HG03432 (cell line): ENCODE measurements around the gene TBX1.
A peak's percentile ranks its signal among the peaks of the same experiment; 100 is the strongest.
"Not testable (repeated sequence)": the region's sequence is repeated elsewhere in the genome, so short reads cannot be mapped to it uniquely, and the experiment has no call there.

Source experiments
- ATAC-seq: cut with Tn5 transposase; IDR thresholded peaks from one replicate; pipeline ENCODE4 v1.9.1; 2021; ENCODE audit warnings: mild to moderate bottlenecking, moderate library complexity; ENCODE audit not compliant: unreplicated experiment

TBX1 gene

DNA sequence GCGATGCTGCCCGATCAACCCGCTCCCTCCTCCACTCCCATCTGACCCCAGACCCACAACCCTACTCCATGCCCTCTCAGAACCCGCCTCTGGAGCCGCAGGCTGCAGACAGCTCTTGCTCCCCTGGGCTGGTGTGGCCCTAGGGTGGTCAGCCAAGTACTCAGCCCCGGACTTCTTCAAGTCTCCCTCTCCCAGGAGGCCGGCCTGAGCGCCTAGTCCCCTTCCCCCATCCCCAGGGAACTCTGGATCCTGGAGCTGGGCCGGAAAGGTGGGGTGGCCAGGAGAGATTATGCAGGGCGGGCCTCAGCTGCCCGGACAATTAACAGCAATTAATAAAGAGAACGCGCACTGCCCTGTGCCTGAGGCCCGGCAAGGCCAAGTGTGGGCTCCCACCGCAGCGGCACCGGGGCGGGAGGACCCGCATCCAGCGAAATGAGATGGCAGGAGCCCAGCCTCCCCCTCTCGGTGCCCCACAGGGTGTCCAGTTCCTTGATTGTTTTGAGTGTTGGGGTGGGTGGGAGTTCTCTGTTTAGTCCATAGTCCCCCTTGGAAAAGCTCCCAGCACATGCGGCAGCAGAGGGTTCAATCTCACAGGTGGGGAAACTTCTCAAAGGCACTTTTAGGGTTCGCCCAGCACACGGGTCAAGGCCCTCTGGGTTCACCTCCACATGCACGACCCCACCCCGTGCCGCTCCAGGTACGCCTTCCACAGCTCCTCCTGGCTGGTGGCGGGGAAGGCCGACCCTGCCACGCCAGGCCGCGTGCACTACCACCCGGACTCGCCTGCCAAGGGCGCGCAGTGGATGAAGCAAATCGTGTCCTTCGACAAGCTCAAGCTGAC is 3.1 kb downstream of the TBX1 start:
- no peak for ATAC-seq

DNA sequence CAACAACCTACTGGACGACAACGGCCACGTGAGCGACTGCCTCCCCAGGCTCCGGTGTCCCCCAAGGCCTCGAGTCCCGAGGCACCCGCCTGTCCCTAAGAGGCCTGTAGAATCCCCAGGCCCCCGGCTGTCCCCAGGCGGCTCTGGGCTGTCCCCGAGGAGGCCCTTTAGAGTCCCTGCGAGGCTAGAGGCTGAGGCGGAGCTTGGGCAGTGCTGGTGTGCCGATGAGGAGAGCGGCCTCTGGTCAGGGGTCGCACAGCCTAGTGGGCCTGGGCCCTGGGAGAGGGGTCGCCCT is 3.7 kb downstream of the TBX1 start:
- no peak for ATAC-seq

DNA sequence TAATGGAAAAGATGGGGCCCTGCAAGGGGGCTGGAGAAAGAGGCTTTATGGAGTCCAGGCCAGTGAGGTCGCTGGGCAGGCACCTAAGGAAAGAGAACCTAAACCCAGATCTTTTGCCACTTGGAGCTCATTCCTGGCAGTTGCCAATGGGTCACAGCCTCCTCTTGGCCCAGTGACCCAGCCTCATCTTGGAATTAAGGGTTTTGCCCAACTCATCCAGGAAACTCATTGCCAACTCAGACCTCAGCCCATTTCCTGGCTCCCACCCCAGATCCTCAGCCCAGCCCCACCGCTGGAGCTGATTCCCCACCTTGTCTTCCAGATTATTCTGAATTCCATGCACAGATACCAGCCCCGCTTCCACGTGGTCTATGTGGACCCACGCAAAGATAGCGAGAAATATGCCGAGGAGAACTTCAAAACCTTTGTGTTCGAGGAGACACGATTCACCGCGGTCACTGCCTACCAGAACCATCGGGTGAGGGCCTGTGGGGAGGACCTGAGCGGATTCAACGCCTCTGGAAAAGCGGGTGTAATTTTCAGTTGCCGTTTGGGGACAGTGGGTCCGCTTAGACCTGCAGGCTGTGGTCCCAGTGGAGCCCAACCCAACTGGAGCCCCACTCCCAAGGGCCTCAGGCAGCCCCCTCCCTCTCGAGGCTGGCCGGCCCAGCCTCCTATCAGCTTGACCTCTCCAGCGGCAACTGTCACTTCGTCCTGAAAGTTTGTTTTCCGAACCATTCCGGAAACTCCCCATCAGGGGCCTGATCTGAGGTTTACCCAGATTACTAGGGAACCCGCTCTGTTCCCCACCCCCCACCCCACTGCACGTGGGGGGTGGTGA is 4.3 kb downstream of the TBX1 start:
- ATAC-seq = no peak

DNA sequence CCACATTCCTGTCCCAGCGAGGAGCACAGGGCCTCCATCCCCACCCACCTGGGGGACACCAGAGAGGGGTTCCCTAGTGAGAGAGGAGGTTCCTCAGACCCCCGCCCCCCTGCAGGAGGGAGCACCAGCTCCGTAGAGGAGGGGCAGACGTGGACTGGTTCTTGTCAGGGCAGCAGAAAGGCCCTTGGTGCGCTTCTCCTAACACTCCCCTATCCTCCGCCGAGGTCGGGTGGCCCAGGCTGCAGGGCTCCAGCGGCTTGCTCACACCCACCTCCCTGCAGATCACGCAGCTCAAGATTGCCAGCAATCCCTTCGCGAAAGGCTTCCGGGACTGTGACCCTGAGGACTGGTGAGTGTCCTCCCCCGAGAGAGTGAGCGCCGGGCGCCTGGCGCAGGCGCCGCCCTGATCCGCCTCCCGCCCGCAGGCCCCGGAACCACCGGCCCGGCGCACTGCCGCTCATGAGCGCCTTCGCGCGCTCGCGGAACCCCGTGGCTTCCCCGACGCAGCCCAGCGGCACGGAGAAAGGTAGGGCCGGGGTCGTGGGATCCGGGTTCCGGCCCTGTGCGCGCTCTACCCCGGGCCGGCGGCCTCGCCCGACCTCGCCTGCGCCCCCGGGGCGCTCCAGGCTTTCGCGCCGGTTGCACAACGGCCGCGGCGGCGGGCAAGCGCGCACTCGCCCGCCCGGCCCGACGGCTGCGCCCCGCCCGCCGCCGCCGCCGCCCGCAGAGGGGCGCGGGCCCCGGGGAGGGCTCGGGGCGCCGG is 5.1 kb downstream of the TBX1 start:
- no peak for ATAC-seq

DNA sequence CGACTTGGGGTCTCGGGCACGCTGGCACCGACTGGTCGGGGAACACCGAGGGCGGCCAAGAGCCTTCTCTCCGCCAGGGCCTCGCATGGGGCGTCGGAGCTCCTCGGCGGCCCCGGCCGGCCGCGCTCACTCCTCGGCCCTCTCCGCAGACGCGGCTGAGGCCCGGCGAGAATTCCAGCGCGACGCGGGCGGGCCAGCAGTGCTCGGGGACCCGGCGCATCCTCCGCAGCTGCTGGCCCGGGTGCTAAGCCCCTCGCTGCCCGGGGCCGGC is 5.6 kb downstream of the TBX1 start:
- ATAC-seq = no peak

DNA sequence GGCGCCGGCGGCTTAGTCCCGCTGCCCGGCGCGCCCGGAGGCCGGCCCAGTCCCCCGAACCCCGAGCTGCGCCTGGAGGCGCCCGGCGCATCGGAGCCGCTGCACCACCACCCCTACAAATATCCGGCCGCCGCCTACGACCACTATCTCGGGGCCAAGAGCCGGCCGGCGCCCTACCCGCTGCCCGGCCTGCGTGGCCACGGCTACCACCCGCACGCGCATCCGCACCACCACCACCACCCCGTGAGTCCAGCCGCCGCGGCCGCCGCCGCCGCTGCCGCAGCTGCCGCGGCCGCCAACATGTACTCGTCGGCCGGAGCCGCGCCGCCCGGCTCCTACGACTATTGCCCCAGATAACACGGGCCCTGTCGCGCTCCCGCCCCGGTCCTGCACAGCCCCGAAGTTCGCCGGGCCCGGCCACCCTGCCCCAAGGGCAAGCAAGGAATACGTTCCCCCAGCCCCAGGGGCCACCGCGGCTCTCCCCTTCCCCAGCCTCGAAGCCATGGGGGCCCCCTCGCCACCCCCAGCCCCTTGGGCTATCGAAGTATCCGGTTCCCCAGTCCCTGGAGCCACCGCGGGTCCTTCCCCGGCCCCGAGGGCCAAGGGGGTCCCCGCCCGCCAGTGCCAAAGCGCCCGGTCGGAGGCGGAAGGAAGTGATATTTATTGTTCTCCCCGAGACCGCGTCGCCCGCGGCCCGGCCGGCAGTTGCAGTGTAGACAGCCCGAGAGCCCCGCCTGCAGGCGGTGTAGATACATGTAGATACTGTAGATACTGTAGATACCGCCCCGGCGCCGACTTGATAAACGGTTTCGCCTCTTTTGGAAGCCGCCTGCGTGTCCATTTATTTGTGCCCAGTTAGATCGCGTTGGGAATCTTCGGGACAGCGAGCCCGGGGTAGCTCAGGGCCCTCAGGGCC is 6.2 kb downstream of the TBX1 start:
- no peak for ATAC-seq

DNA sequence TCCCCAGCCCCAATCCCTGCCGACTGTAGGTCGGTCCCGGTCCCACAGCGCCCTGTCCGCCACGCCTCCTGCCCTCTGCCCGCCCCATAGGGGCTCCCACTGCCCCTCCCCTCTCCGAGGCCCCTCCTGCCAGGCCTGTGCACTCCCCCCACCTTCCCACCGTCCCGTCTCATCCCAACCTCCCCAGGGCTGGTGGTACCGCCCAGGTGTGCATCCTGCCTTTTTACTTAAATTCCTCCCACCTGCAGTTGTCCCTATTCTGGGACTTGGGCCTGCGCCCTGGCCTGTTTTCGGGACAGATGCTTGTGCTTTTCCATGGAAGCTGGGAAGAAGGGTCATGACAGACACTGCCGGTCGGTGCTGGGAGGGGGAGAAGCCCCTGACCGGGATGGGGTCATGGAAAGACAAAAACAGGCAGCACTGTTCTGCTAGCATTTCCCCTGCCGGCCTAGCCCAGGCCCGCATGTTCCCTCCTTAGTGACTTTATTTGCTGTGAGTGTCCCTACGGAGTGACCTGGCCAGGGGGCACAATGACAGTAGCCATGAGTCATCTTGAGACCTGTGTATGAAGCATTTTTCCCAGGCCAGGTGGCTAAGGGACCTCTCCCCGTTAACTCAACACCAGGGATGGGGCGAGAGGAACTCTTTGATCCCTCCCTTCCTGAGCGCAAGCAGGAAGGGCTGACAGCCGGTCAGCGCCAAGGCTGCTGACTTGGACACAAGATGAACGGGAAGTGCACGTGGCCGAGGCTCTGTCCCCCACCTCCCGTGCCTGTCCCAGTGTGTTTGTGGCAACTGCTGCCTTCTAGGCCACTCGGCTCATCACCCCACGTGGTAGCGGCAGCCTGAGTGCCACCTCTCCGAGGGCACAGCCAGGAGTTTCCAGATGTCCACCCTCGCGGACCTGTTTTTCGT is 7.1 kb downstream of the TBX1 start:
- ATAC-seq = no peak

DNA sequence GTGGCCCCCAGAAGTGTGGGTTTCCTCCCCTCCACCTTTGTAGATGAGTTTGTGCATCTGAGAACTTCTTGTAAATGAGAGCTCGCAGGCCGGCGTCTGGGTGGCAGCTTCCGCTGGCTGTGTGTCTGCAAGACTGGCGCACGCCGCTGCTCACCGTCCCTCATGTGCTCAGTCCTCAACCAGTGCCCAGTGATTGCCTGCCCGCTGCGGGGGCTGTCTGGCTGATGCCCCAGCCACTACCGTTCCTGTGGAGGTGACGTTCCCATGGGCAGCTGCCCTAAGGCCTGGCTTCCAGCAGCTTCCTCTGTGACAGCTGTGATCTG is 8.8 kb downstream of the TBX1 start:
- no peak for ATAC-seq

DNA sequence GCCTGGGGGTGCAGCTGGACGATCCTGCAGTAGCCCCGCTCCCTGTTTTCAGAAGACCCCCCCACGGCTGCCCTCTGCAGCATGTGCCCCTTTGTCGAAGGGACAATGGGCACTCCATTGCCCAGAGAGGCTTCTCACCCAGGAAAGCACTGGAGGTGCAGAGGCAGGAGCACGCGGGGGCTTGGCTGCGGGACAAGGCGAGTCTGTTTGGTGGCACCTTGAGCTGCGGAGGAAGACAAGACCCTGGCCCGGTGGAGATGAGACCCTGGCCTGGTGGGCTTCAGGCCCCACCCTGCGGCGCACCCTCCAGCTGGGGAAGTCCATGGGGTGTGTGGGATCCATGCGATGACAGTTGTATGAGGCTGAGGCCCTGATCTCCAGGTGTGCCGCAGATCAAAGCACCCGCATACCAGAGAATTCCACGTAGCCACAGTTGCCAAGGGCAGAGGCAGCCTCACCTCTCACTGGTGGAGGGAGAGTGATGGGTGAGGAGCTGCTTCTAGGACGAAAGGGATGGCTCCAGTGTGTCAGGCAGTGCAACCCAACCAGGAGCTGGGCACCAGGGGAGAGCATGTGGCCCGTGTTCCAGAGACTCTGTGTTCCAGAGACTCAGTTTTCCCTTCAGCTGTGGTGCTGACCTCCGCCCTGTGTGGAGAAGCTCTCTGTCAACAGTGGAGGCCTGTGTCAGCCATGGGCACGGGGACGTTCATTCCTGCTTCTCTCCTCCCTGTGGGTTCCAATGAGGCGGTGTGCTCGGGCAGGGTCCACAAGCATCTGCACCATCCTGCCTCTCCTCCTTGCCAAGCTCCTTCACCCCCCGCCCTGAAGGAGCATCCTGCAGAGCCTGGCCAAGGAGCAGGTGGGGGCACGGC is 10.0 kb downstream of the TBX1 start:
- no peak for ATAC-seq

DNA sequence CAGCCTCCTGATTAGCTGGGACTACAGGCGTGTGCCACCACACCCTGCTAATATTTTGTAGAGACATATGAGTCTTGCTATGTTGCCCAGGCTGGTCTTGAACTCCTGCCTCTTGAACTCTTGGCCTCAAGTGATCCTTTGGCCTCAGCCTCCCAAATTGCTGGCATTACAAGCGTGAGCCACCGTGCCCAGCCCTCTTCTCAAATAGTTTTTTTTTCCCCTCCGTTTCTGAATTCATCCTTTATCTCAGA is 11.8 kb downstream of the TBX1 start:
- no peak for ATAC-seq

DNA sequence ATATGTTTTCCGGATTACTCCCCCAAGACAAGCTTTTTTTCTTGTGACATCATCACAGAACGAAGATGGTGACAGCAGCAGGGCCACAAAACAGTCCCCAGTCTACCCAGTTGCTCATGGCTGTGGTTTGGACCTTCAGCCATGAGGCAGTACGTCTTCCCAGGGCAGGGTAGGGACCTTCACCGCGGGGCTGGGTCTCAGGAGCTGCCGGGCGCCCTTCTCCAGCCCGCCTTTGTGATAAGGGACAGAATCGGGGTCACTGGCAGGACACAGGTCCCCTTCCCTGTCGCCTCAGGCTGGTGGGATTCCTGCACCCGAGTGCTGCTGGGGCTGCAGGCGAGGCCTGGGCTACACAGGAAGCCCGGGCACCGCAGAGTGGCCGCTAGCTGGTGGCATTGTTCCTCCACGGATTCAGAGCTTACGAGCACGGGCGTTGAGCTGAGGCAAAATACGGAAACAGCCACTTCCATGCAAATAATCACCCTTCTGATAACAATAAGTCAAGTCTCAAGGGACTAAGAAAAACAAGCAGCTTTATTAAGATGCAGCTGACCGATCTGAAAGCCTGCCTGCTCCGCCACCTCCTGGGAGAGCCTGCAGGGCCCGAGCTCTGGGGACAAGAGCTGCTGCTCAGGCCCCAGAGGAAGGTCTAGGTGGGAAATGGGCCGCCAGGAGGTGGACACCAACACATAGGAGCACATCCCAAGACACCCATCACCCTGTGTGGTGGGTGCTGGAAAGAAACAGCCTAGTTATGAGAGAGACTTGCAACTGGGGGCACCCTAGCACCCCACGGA is 12.3 kb downstream of the TBX1 start:
- ATAC-seq = peak; percentile 74

DNA sequence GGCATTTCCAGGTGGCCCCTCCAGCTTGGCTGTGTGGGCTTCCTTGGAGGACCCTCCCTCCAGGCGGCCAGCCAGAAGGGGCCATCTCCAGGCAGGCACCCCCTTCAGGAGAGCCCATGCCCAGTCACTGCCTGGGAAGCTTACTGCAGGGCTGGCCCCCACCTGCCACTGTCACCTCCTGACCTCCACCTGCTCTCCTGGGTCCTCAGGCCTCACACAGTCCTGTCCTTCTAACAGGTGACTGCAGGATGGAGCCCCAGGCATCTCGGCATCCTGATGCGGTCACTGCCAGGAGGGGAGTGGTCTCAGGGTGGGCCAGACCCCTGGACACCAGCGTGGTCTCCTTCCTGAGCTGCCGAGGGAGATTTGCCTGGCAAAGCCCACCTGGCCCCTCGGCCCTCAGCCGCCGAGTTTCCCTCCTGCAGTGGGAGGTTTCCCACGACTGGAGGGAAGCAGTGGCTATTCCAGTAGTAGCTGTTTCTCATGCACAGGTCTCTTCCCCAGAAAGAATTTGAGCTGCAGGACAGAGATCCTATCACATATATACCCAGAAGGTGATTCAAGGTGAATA is 13.0 kb downstream of the TBX1 start:
- ATAC-seq = no peak

DNA sequence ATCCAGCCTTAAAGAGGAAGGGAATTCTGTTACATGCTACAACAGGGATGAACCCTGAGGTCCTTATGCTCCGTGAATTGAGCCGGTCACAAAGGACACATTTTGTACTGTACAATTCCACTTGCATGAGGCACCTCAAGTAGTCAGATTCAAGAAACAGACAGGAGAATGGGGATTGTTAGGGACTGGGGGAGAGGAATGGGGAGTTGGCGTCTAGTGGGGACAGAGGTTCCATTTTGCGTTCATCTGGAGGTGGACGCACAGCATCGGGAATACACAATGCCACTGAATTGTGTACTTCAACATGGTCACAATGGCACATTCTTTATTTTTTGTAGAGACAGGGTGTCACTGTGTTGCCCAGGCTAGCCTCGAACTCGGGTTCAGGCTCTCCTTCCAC is 14.1 kb downstream of the TBX1 start:
- ATAC-seq = no peak

DNA sequence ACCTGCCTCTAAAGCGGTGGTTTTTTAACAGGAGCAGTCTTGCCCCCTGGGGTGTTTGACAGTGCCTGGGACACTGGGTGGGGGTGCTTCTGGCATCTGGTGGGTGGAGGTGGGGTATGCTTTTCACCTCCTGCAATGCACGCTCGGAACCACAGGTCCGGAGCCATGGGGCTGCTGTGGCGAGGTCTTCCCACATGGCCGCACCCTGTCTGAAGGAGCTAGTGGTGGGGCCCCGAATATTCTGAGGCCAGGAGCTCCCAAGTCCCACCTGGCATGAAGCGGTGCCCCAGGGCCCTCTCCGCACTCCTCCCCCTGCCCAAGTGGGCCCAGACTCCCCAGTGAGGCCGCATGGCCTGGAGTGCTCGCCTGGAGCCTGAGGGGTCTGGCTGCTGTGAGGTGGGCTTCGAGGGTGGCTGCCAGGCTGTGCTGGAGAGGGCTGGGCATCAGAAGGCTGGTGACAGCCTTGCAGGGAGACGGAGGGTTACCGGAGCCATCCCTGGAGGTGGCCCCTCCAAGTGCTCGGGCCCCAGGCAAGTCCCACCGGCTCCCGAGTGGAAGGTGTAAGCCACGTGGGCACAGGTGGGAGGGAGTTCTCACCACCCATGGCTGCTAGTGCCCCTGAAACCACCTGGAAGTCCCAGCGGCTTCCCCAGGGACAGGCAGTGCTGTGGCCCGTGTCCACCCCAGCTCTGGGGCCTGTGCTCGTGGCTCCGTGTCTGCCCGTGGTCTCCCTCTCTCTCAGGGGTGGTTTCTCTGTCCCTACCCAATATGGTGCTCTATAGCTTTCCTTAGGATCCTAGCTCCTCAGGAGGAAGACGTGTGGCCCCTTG is 15.1 kb downstream of the TBX1 start:
- ATAC-seq = no peak

DNA sequence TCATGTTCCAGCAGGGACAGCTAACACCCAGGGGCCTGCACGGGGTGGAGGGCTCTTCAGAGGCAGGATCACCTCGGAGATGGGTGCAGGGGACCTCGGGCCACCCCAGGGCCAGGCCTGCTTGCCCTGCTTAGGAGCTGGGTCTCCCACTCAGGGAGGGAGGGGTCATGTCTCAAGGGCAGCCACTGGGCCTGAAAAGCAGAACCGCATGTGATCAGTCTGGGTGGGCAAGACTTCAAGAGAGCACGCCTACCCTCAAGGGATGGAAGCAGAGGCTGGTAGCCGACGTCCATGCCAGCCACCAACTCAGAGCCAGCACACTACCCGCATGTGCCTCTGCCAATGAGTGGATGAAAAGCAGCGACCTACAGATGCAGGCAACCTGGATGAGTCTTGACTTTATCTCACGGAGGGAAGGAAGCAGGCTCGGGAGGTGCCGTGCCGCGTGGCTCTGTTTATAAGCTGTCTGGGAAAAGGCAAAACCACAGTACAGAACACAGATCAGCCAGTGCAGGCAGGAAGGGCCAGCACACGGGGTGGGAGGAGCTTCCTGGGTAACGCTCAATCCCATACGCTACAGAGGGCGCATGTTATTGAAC is 16.0 kb downstream of the TBX1 start:
- ATAC-seq = no peak

DNA sequence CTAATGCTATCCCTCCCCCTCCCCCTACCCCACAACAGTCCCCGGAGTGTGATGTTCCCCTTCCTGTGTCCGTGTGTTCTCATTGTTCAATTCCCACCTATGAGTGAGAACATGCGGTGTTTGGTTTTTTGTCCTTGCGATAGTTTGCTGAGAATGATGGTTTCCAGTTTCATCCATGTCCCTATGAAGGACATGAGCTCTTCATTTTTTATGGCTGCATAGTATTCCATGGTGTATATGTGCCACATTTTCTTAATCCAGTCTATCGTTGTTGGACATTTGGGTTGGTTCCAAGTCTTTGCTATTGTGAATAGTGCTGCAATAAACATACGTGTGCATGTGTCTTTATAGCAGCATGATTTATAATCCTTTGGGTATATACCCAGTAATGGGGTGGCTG is 16.6 kb downstream of the TBX1 start:
- ATAC-seq = not testable (repeated sequence)

DNA sequence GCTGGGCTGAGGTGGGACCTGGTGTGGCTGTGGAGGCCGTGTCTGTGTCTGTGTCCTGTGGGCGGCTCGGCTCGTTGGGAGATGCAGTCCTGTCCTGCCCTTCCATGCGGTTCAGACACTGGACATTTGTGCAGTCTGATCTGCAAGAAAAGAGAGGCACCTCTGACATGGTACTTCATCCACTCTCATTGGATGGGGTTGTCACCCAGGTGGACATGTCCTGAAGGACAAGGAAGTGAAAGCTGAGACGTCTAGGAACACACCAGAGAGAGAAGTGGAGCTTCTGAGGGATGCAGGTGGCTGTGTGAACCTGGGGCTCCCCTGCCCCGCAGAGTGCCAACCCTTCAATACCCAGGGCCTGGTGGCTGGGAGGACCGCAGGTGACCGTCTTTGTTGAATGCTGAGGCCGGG is 18.4 kb downstream of the TBX1 start:
- ATAC-seq = no peak
